Hematopoietic multipotent progenitor cell treated with erythropoietin and hydrocortisone succinate and interleukin-3 and kit ligand, for 15 days (in vitro differentiated cells): ENCODE measurements around the gene KLHL2.

Experiments used
- DNase-seq: peaks from one replicate; pipeline ENCODE4 v3.0.0-alpha.2; 2015; ENCODE audit warnings: low spot score

Gene KLHL2

DNA sequence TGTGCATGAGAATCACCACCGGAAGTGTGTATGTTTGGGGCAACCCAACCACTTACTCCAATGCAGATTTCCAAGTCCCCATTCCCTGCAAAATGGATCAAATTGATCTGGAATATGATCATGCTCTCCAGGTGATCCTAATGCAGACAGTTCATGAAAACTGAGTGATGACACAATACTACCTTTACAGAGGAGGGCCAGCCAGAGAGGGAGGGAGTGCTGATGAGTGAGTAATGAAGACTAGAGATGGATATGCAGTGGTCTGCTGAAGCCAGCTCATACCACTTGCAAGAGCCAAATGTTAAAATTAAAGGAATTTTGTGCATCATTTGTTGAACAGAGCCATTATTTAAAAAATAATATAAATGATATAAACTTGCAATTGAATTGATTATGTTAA lies 161.2 kb downstream of the KLHL2 start:
- no peak for DNase-seq

- DNase-seq, result no peak
Observed at GRCh38 chr4:165369522-165369921, 162.2 kb downstream of the KLHL2 start.

GRCh38 chr4:165370530-165370929 lies 163.2 kb downstream of the KLHL2 start:
- no peak for DNase-seq
